HEK293 (cell line): ENCODE measurements around the gene PSPH.
"Not testable (repeated sequence)": the region's sequence is repeated elsewhere in the genome, so short reads cannot be mapped to it uniquely, and the experiment has no call there.

ENCODE experiments used
- CTCF ChIA-PET: fragments of 350-600 bp; formaldehyde crosslinking; extraction: SDS; loops from one replicate; lab custom pipeline; 2021; ENCODE audit warnings: antibody characterized with exemption; lab: Yijun Ruan, JAX
- POLR2A ChIA-PET: fragments of 300-600 bp; formaldehyde crosslinking; extraction: SDS; loops from one replicate; lab custom pipeline; 2020; ENCODE audit warnings: antibody characterized with exemption, inconsistent platforms; lab: Yijun Ruan, JAX
- H3K27ac ChIP-seq: fragments of 200-500 bp; sonication (Bioruptor generic); 2 replicates; pipeline ENCODE4 v1.5.1; 2014; ENCODE audit warnings: low read depth, low read length, control low read depth, inconsistent platforms; ENCODE audit errors: extremely low read depth
- H3K36me3 ChIP-seq, 2 experiments: fragments of 200-500 bp in 1 of 2; sonication (Bioruptor generic) in 1 of 2; 1 replicate in 1 of 2; 2 replicates in 1 of 2; pipeline ENCODE4 v1.5.1; 2014 to 2017; ENCODE audit warnings: inconsistent platforms in 2 of 2, low read length in 2 of 2; ENCODE audit not compliant: control insufficient read depth in 2 of 2, insufficient read depth in 1 of 2
- H3K4me1 ChIP-seq: fragments of 200-500 bp; sonication (Bioruptor generic); 2 replicates; pipeline ENCODE4 v1.5.1; 2014; ENCODE audit warnings: mild to moderate bottlenecking, low read length, inconsistent platforms; ENCODE audit not compliant: control insufficient read depth, insufficient read depth
- H3K4me3 ChIP-seq: 2 replicates; pipeline ENCODE4 v1.5.1; 2011; ENCODE audit warnings: low read depth, mild to moderate bottlenecking, control low read depth, low read length, moderate library complexity
- H3K9me3 ChIP-seq: fragments of 200-500 bp; sonication (Bioruptor generic); 2 replicates; pipeline ENCODE4 v1.5.1; 2014; ENCODE audit warnings: low read depth, low read length, inconsistent platforms; ENCODE audit not compliant: control insufficient read depth, insufficient read depth
- KLF16 ChIP-seq: fragments of 450-650 bp; formaldehyde crosslinking; IDR thresholded peaks from 2 replicates; pipeline ENCODE4 v1.5.1; 2017; ENCODE audit warnings: missing biosample characterization, missing genetic modification characterization
- PRDM1 ChIP-seq: fragments of 450-650 bp; formaldehyde crosslinking; IDR thresholded peaks from 2 replicates; pipeline ENCODE4; 2016; ENCODE audit warnings: missing biosample characterization, missing genetic modification characterization
- REPIN1 ChIP-seq: fragments of 450-650 bp; formaldehyde crosslinking; IDR thresholded peaks from 2 replicates; pipeline ENCODE4 v1.5.1; 2017; ENCODE audit warnings: missing biosample characterization, missing genetic modification characterization, low read depth
- SP2 ChIP-seq: fragments of 450-650 bp; formaldehyde crosslinking; IDR thresholded peaks from 2 replicates; pipeline ENCODE4 v1.5.1; 2016; ENCODE audit warnings: missing biosample characterization, missing genetic modification characterization
- YY1 ChIP-seq: fragments of 450-650 bp; formaldehyde crosslinking; IDR thresholded peaks from 2 replicates; pipeline ENCODE4 v1.5.1; 2018; ENCODE audit warnings: missing biosample characterization, missing genetic modification characterization
- ZBTB17 ChIP-seq: fragments of 450-650 bp; formaldehyde crosslinking; IDR thresholded peaks from 2 replicates; pipeline ENCODE4 v1.5.1; 2016; ENCODE audit warnings: missing biosample characterization, missing genetic modification characterization
- ZFHX2 ChIP-seq: fragments of 450-650 bp; formaldehyde crosslinking; conservative IDR thresholded peaks from 2 replicates; pipeline ENCODE4 v1.5.1; 2016; ENCODE audit warnings: missing biosample characterization, missing genetic modification characterization
- ZFP37 ChIP-seq: fragments of 450-650 bp; formaldehyde crosslinking; IDR thresholded peaks from 2 replicates; pipeline ENCODE4 v1.5.1; 2016; ENCODE audit warnings: missing biosample characterization, missing genetic modification characterization
- ZNF223 ChIP-seq: fragments of 450-650 bp; formaldehyde crosslinking; IDR thresholded peaks from 2 replicates; pipeline ENCODE4 v1.5.1; 2016; ENCODE audit warnings: missing biosample characterization, missing genetic modification characterization
- ZNF280C ChIP-seq: fragments of 450-650 bp; formaldehyde crosslinking; IDR thresholded peaks from 2 replicates; pipeline ENCODE4 v1.5.1; 2016; ENCODE audit warnings: missing biosample characterization, missing genetic modification characterization
- ZNF514 ChIP-seq: fragments of 450-650 bp; formaldehyde crosslinking; IDR thresholded peaks from 2 replicates; pipeline ENCODE4 v1.5.1; 2016; ENCODE audit warnings: missing biosample characterization, missing genetic modification characterization
- ZNF555 ChIP-seq: fragments of 450-650 bp; formaldehyde crosslinking; conservative IDR thresholded peaks from 2 replicates; pipeline ENCODE4 v1.5.1; 2017; ENCODE audit warnings: missing biosample characterization, mild to moderate bottlenecking, missing genetic modification characterization, inconsistent platforms
- ZNF623 ChIP-seq: fragments of 450-650 bp; formaldehyde crosslinking; IDR thresholded peaks from 2 replicates; pipeline ENCODE4 v1.5.1; 2016; ENCODE audit warnings: missing biosample characterization, missing genetic modification characterization
- ZNF654 ChIP-seq: fragments of 450-650 bp; formaldehyde crosslinking; IDR thresholded peaks from 2 replicates; pipeline ENCODE4 v1.5.1; 2016; ENCODE audit warnings: low read depth, missing biosample characterization, missing genetic modification characterization
- ZNF658 ChIP-seq: fragments of 450-650 bp; formaldehyde crosslinking; IDR thresholded peaks from 2 replicates; pipeline ENCODE4; 2016; ENCODE audit warnings: missing biosample characterization, missing genetic modification characterization
- ZNF660 ChIP-seq: fragments of 450-650 bp; IDR thresholded peaks from 2 replicates; pipeline ENCODE4 v1.5.1; 2018; ENCODE audit warnings: missing biosample characterization, mild to moderate bottlenecking, missing genetic modification characterization
- ZNF76 ChIP-seq: fragments of 450-650 bp; formaldehyde crosslinking; IDR thresholded peaks from 2 replicates; pipeline ENCODE4; 2016; ENCODE audit warnings: low read depth, missing biosample characterization, missing genetic modification characterization, borderline replicate concordance
- TF ChIP-seq, protein P1 (sequence below): fragments of 450-650 bp; formaldehyde crosslinking; IDR thresholded peaks from 2 replicates; pipeline ENCODE4 v1.5.1; 2016; ENCODE audit warnings: missing biosample characterization, missing genetic modification characterization
- TF ChIP-seq, protein P2 (sequence below): fragments of 450-650 bp; formaldehyde crosslinking; IDR thresholded peaks from 2 replicates; pipeline ENCODE4 v1.5.1; 2017; ENCODE audit warnings: missing biosample characterization, missing genetic modification characterization

The PSPH gene

GRCh38 chr7:56077681-56078080 is 26.4 kb upstream of the PSPH start:
- Histone ChIP-seq H3K27ac (no peak overlapping the region), H3K36me3 (peaks cover 18 to 36% of the 10 kb centered on the region in 2 experiments; a peak in 2 of 3 replicates), H3K9me3 (no peaks in the 10 kb centered on the region), H3K4me1 (no peaks in the 10 kb centered on the region), H3K4me3 (no peak overlapping the region)
- POLR2A ChIA-PET: interaction anchor here (0.6 to 0.8 kb wide), 3 partner anchors 13 to 491 kb away, joined by 3 to 6 read pairs (median 4); no protein-coding TSS in a partner anchor
- TF ChIP-seq ZNF223 (tag by site-specific recombination): no peak
- CTCF ChIA-PET: no interaction called here

GRCh38 chr7:56074371-56074791 is 23.1 kb upstream of the PSPH start:
- CTCF ChIA-PET: interaction anchor here (0.6 to 1.8 kb wide), 17 partner anchors 9 to 481 kb away, joined by 3 to 15 read pairs (median 3); partner anchors contain the start of genes CCT6A, PHKG1, PSPH and SUMF2
- POLR2A ChIA-PET: interaction anchor here (0.7 to 3.0 kb wide), 4 partner anchors 10 to 40 kb away, joined by 3 to 17 read pairs (median 8); partner anchors contain the start of genes CCT6A, PSPH and SUMF2
- Histone ChIP-seq H3K4me3 (no peak overlapping the region), H3K27ac (no peak overlapping the region), H3K36me3 (peaks cover 39 to 40% of the 10 kb centered on the region in 2 experiments; a peak in 2 of 3 replicates), H3K4me1 (no peaks in the 10 kb centered on the region), H3K9me3 (no peaks in the 10 kb centered on the region)
- TF ChIP-seq ZNF76 (tag by site-specific recombination) (0 out of 2 replicates have a peak, but pooled peaks have one; percentile 48), ZBTB17 (tag by site-specific recombination) (peak; percentile 67), ZNF660 (tag by site-specific recombination) (0 out of 2 replicates have a peak, but pooled peaks have one; percentile 21), ZNF654 (tag by site-specific recombination) (peak; percentile 98), REPIN1 (tag by site-specific recombination) (no peak), ZFHX2 (peak; percentile 18; the same call in 1 of the 2 replicates), ZNF658 (tag by site-specific recombination) (no peak)
- TF ChIP-seq, protein P1, sequence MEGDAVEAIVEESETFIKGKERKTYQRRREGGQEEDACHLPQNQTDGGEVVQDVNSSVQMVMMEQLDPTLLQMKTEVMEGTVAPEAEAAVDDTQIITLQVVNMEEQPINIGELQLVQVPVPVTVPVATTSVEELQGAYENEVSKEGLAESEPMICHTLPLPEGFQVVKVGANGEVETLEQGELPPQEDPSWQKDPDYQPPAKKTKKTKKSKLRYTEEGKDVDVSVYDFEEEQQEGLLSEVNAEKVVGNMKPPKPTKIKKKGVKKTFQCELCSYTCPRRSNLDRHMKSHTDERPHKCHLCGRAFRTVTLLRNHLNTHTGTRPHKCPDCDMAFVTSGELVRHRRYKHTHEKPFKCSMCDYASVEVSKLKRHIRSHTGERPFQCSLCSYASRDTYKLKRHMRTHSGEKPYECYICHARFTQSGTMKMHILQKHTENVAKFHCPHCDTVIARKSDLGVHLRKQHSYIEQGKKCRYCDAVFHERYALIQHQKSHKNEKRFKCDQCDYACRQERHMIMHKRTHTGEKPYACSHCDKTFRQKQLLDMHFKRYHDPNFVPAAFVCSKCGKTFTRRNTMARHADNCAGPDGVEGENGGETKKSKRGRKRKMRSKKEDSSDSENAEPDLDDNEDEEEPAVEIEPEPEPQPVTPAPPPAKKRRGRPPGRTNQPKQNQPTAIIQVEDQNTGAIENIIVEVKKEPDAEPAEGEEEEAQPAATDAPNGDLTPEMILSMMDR: peak; percentile 72
- TF ChIP-seq, all 188 proteins: peak for 6

DNA sequence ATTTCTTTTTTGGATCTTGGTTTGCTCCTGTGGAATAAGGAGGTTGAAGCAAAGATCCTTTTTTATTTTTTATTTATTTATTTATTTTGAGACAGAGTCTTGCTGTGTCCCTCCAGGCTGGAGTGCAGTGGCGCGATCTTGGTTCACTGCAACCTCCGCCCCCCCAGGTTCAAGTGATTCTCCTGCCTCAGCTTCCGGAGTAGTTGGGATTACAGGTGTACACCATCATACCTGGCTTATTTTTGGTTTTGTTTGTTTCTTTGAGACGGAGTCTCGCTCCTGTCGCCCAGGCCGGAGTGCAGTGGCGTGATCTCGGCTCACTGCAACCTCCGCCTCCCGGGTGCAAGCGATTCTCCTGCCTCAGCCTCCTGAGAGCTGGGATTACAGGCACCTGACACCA is 15.1 kb upstream of the PSPH start:
- H3K27ac ChIP-seq, H3K4me3 ChIP-seq, H3K9me3 ChIP-seq, H3K4me1 ChIP-seq: not testable (repeated sequence)
- POLR2A ChIA-PET: interaction anchor here (2.3 kb wide), 1 partner anchor 15 kb away, joined by 12 read pairs; the partner anchor contains the start of genes CCT6A and PSPH
- CTCF ChIA-PET: interaction anchor here (0.7 kb wide), 1 partner anchor 9 kb away, joined by 3 read pairs; no protein-coding TSS in a partner anchor
- peaks cover 39 to 54% of the 10 kb centered on the region in 2 experiments for H3K36me3 ChIP-seq

- H3K27ac ChIP-seq: peak within 1 kb of the TSS; percentile 76
- peaks cover 50 to 52% of the 10 kb centered on the region in 2 experiments for H3K36me3 ChIP-seq
- no peaks in the 10 kb centered on the region for H3K9me3 ChIP-seq
- H3K4me1 ChIP-seq: peaks cover 11% of the 10 kb centered on the region
- POLR2A ChIA-PET: interaction anchor here (0.6 to 5.2 kb wide), 13 partner anchors 10 to 487 kb away, joined by 3 to 70 read pairs (median 6); partner anchors contain the start of genes CCT6A, CHCHD2, NIPSNAP2 and PSPH
- H3K4me3 ChIP-seq: peak within 1 kb of the TSS; percentile 90
- CTCF ChIA-PET: interaction anchor here (0.6 to 1.1 kb wide), 3 partner anchors 10 to 553 kb away, joined by 3 read pairs; no protein-coding TSS in a partner anchor
- no peak for TF ChIP-seq ZNF555 (tag by site-specific recombination)
- peak; percentile 67; the same call in 1 of the 2 replicates for TF ChIP-seq ZNF660 (tag by site-specific recombination)
- peak; percentile 37 for TF ChIP-seq SP2
- peak; percentile 49; the same call in 1 of the 2 replicates for TF ChIP-seq ZFP37 (tag by site-specific recombination)
- no peak for TF ChIP-seq ZNF623 (tag by site-specific recombination)
- no peak for TF ChIP-seq ZNF280C
- no peak for TF ChIP-seq ZNF514
- TF ChIP-seq, protein P2, sequence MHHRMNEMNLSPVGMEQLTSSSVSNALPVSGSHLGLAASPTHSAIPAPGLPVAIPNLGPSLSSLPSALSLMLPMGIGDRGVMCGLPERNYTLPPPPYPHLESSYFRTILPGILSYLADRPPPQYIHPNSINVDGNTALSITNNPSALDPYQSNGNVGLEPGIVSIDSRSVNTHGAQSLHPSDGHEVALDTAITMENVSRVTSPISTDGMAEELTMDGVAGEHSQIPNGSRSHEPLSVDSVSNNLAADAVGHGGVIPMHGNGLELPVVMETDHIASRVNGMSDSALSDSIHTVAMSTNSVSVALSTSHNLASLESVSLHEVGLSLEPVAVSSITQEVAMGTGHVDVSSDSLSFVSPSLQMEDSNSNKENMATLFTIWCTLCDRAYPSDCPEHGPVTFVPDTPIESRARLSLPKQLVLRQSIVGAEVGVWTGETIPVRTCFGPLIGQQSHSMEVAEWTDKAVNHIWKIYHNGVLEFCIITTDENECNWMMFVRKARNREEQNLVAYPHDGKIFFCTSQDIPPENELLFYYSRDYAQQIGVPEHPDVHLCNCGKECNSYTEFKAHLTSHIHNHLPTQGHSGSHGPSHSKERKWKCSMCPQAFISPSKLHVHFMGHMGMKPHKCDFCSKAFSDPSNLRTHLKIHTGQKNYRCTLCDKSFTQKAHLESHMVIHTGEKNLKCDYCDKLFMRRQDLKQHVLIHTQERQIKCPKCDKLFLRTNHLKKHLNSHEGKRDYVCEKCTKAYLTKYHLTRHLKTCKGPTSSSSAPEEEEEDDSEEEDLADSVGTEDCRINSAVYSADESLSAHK (tag by site-specific recombination): peak; percentile 88
- TF ChIP-seq KLF16 (tag by site-specific recombination): no peak
- TF ChIP-seq YY1: no peak
- peak; percentile 66; the same call in 1 of the 2 replicates for TF ChIP-seq PRDM1 (tag by site-specific recombination)
Measured at GRCh38 chr7:56063882-56064625, 12.8 kb upstream of the PSPH start, which contains the start of gene SUMF2. Gene SUMF2 (plus strand): TSS chr7:56064286. CDS start chr7:56064312, 26 bp downstream.
